ENCODE results near the gene ZNF236. TPM values are rescaled to one million over a fixed set of nuclear protein-coding genes. Genes with fewer than 3 reads are reported as not detected.

Gene ZNF236
- total and polyA plus RNA-seq, 10 of the 15 experiments (the other 5 are each of a cell fraction or from before 2014, with no cell fraction given), result 1.0 to 14.4 (median 5.9) TPM

GRCh38 chr18:77015771-77016710 lies 193.7 kb downstream of the ZNF236 start:
- TSS peak; percentile 32 for BruUV-seq (replicated peaks)
- TF ChIP-seq JUNB (IDR thresholded peaks at IDR 0.05) (no peak), TBL1XR1 (IDR thresholded peaks at IDR 0.05; ENCODE audit: low read depth, low read length) (no peak), ATF7 (IDR thresholded peaks at IDR 0.05; ENCODE audit: low read depth) (no peak), POU2F2 (IDR thresholded peaks at IDR 0.05; ENCODE audit: borderline replicate concordance, low read depth, low read length) (no peak), ZBTB4 (CRISPR knock-in tag; IDR thresholded peaks at IDR 0.05) (no peak), KDM1A (IDR thresholded peaks at IDR 0.05; ENCODE audit: borderline replicate concordance) (no peak), RELA (IDR thresholded peaks at IDR 0.05; ENCODE audit: borderline replicate concordance, partially characterized antibody) (no peak), PRDM15 (CRISPR knock-in tag; IDR thresholded peaks at IDR 0.05) (no peak), SIX5 (IDR thresholded peaks at IDR 0.05; ENCODE audit: low read depth, low read length, severe bottlenecking) (no peak), BMI1 (IDR thresholded peaks at IDR 0.05; ENCODE audit: borderline replicate concordance) (no peak), ZBTB40 (IDR thresholded peaks at IDR 0.05; ENCODE audit: borderline replicate concordance) (no peak), SMC3 (IDR thresholded peaks at IDR 0.05; ENCODE audit: borderline replicate concordance, low read length) (no peak)

More at GRCh38 chr18:77015771-77016710, 193.7 kb downstream of the ZNF236 start:
- ChIA-PET RAD21 (ENCODE audit: unreplicated experiment) (no interaction called here), POLR2A (no interaction called here), SMC1A (ENCODE audit: uncharacterized antibody, unreplicated experiment) (no interaction called here), CTCF (interaction anchor here (1.2 to 1.8 kb wide), 2 partner anchors 16 to 33 kb away, joined by 4 to 6 read pairs; no protein-coding TSS in a partner anchor)
- Histone ChIP-seq H3K4me1 (ENCODE audit: control insufficient read depth, insufficient read depth, low read length) (no peaks in the 10 kb centered on the region), H3K27me3 (replicated peaks in 1 of 2; ENCODE audit: control insufficient read depth in 2 of 2, insufficient read depth in 2 of 2, low read length in 1 of 2) (no peaks in the 10 kb centered on the region), H4K20me1 (ENCODE audit: control insufficient read depth, insufficient read depth) (no peaks in the 10 kb centered on the region), H2AFZ (ENCODE audit: control insufficient read depth, low read depth, low read length) (no peak overlapping the region), H3K9me3 (replicated peaks; ENCODE audit: control insufficient read depth, insufficient read depth, low read length) (no peaks in the 10 kb centered on the region), H3K4me3 (no peak overlapping the region), H3K79me2 (ENCODE audit: control insufficient read depth, insufficient read depth, low read length) (no peaks in the 10 kb centered on the region), H3K36me3 (ENCODE audit: control insufficient read depth in 2 of 2, insufficient read depth in 2 of 2, low read length in 1 of 2) (peaks cover 9 to 12% of the 10 kb centered on the region in 2 experiments), H3K4me2 (ENCODE audit: control insufficient read depth, insufficient read depth) (no peak overlapping the region), H3K9ac (ENCODE audit: control insufficient read depth, insufficient read depth, low read length) (no peak overlapping the region), H3K27ac (ENCODE audit: control insufficient read depth, insufficient read depth) (no peak overlapping the region)
- no peak for ATAC-seq
- intact Hi-C loops (cut with micrococcal nuclease; ENCODE audit: unreplicated experiment), result no loop called here
- in situ Hi-C loops (cut with MboI), result no loop called here
- 90% methylated on average over 16 of the region's 16 CpGs for WGBS (ENCODE audit: insufficient coverage, insufficient replicate concordance, low lambda C conversion rate, missing lambda C conversion rate)
- FAIRE-seq, result no peak
- DNase-seq (ENCODE audit: low read depth, low spot score), result no peak
